ENCODE data around the gene TMA7B.

The TMA7B gene

GRCh38 chr22:39959640-39960447, at the start of gene TMA7B:
Gene TMA7B, plus strand, starts transcription at chr22:39960397. Its CDS starts 3,978 bp downstream, at chr22:39964375.
- DNase-seq (ENCODE audit: low spot score) = no peak

- no peak for DNase-seq (ENCODE audit: low spot score)
Observed at GRCh38 chr22:39910876-39911613, 49.2 kb upstream of the TMA7B start.

GRCh38 chr22:39913321-39913720, 46.9 kb upstream of the TMA7B start:
- DNase-seq (ENCODE audit: low spot score) = no peak

GRCh38 chr22:39913886-39914285, 46.3 kb upstream of the TMA7B start:
- DNase-seq (ENCODE audit: low spot score) = no peak

GRCh38 chr22:39914584-39914983, 45.6 kb upstream of the TMA7B start:
- DNase-seq (ENCODE audit: low spot score) = no peak

- no peak for DNase-seq (ENCODE audit: low spot score)
Observed at GRCh38 chr22:39915295-39915726, 44.9 kb upstream of the TMA7B start.

GRCh38 chr22:39916496-39916895, 43.7 kb upstream of the TMA7B start:
- DNase-seq (ENCODE audit: low spot score) = no peak

GRCh38 chr22:39917197-39917643, 43.0 kb upstream of the TMA7B start:
- no peak for DNase-seq (ENCODE audit: low spot score)

GRCh38 chr22:39917776-39918495, 42.3 kb upstream of the TMA7B start:
- no peak for DNase-seq (ENCODE audit: low spot score)

- no peak for DNase-seq (ENCODE audit: low spot score)
Observed at GRCh38 chr22:39920134-39920743, 40.0 kb upstream of the TMA7B start.

- no peak for DNase-seq (ENCODE audit: low spot score)
Observed at GRCh38 chr22:39923696-39924095, 36.5 kb upstream of the TMA7B start.

GRCh38 chr22:39924286-39924685, 35.9 kb upstream of the TMA7B start:
- no peak for DNase-seq (ENCODE audit: low spot score)

- no peak for DNase-seq (ENCODE audit: low spot score)
Observed at GRCh38 chr22:39925273-39925672, 34.9 kb upstream of the TMA7B start.

- DNase-seq (ENCODE audit: low spot score) = no peak
Observed at GRCh38 chr22:39925909-39926679, 34.1 kb upstream of the TMA7B start.

GRCh38 chr22:39926753-39927152, 33.4 kb upstream of the TMA7B start:
- DNase-seq (ENCODE audit: low spot score) = no peak

GRCh38 chr22:39927544-39927943, 32.7 kb upstream of the TMA7B start:
- DNase-seq (ENCODE audit: low spot score) = peak; percentile 27

- no peak for DNase-seq (ENCODE audit: low spot score)
Observed at GRCh38 chr22:39928536-39929520, 31.4 kb upstream of the TMA7B start.

- DNase-seq (ENCODE audit: low spot score) = no peak
Observed at GRCh38 chr22:39931251-39931650, 28.9 kb upstream of the TMA7B start.

GRCh38 chr22:39932166-39932565, 28.0 kb upstream of the TMA7B start:
- DNase-seq (ENCODE audit: low spot score) = no peak

Measured in HuH-7 (cell line).